HG03439 (cell line): ENCODE results near the gene MLH3.

ENCODE experiments used
- ATAC-seq: cut with Tn5 transposase; IDR thresholded peaks from one replicate; pipeline ENCODE4 v1.9.1; 2021; ENCODE audit warnings: mild to moderate bottlenecking, moderate library complexity; ENCODE audit not compliant: unreplicated experiment

Gene MLH3

DNA sequence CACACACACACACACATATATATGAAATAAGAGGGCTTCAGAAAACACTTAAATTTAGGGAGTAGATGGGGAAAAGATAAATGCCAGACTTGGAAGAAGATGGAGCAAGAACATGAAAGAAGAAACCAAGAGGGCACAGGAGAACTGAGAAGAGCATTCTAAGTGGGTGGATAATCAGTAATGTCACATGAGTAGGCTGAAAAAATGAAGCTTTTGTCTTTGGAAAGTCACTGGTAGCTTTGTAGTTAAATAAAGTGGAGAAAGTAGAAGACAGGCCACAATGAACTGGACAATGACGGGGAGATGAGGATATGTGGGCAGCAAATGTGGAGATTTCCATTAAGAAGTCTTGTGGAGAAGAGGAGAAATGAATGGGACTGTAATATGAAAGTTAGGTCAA is 15.9 kb upstream of the MLH3 start:
- no peak for ATAC-seq

DNA sequence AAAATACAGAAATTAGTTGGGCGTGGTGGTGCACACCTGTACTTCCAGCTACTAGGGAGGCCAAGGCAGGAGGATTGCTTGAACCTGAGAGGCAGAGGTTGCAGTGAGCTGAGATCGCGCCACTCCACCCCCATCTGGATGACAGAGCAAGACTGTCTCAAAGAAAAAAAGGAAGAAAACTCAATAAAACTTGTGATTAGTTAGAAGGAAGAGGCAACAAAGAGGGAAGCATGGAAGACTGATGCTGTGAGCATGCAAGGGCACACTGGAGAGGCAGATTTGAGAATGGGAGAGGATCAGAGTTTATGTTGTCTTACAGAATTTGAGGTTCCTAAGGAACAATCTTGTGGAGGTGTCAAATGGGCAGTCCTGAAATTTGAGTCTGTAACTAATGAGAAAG is 15.4 kb upstream of the MLH3 start:
- ATAC-seq = no peak

DNA sequence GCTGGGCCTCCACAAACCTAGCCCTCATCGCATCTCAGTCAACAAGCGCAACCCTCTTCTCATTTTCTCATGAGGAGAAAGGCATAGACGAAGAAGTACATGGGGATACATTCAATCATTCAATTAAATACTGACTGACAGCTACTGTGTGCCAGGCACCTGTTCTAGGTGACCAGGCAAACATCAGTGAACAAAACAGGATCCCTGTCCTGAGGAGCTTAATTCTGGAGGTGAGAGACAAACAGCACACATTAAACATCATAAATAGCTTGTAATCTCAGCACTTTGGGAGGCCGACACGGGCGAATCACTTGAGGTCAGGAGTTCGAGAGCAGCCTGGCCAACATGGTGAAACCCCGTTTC is 12.9 kb upstream of the MLH3 start:
- ATAC-seq = no peak

DNA sequence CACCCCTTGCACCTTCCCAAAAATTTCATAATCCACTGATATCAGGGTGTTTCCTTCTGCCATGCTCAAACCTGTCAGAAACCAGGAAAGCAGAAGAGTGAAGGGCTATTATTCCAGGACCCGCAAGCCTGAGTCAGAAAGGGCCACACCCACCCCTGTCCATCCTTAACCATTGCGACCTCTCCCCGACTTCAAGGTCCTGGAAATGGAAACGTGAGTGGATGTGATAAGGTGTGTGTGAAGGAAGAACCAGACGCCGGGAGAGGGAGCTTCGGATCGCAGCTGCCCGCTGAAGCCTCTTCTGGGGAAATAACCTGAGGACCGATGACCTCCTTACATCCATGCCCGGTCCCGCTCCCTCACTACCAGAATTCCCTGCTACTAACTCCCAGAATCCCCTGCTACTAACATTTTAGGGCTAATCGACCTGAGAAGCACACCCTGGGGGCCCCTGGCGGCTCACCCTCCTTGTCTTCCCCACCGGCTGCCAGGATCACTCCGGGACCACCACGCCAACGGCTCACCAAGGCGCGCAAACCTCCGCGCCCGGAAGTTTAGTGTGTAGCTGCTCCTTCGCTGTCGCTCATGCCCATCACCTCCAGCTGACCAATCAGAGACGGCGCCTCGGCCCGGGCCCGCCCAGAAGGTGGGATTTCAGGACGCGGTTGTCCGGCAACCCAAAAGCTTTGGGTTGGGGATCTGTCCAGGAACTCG is 12.4 kb upstream of the MLH3 start, which contains the start of gene ACYP1:
ACYP1 (minus strand) TSS at position 534 of the 714 bp plus-strand sequence; CDS start at position 63, 471 bp downstream.
- ATAC-seq = peak; percentile 95

DNA sequence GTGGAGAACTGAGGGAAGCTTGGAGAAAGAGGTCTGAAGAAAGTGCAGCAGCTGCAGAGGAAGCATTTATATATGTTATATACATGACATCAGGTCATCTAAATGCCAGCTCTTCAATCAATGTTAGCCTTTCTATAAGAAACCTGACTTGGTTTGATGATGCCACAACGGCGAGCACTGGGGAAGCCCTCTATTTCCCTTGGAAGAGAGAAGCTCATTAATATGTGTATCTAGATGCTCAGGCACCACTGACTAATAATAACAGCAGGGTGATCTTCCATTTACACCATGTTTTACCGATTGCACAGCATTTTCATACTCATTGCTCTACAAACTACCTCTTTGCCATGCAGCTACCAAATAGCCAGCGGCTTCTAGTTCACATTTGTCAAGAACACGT is 11.7 kb upstream of the MLH3 start:
- no peak for ATAC-seq

DNA sequence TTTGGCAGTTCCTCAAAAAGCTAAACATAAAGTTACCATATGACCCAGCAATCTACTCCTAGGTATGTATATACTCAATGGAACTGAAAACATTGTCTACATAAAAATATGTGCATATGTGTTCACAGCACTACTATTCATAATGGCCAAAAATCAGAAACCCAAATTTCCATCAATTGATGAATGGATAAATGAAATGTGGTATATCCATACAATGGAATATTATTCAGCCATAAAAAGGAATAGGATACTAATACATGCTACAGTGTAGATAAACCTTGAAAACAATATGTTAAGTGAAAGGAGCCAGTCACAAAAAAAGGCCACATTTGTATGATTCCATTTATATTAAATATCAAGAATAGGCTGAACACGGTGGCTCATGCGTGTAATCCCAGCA is 9.2 kb upstream of the MLH3 start:
- no peak for ATAC-seq

DNA sequence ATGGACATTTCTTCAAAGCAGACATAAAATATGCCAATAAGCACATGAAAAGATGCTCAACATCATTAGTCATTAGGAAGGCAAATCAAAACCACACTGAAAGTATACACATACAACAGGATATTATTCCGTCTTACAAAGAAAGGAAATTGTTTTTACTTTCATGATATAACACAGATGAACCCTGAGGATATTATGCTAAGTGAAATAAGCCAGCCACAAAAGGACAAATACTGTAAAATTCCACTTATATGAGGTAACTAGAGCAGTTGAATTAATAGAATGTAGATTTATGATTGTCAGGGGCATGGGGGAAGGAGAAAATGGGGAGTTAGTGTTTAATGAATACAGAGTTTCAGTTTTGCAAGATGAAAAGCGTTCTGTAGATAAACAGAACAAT is 8.4 kb upstream of the MLH3 start:
- no peak for ATAC-seq

DNA sequence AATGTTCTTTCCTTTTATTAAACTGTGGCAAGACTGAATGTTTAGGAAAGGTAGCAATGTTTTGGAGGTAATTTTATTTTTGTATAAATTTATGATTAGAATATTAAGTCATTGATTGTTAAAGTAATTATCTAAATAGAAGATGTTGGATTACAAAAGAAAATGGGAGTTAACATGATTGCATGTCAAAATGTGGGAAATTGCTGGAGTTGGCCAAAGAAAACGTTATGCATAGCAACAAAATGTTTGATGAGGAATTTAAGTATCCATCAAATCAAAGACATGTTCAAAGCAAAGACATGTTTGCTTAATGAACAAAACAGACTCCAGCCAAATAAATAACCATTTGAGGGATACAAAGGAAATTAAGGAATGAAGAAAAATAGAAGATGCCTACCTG is 3.2 kb upstream of the MLH3 start:
- no peak for ATAC-seq

DNA sequence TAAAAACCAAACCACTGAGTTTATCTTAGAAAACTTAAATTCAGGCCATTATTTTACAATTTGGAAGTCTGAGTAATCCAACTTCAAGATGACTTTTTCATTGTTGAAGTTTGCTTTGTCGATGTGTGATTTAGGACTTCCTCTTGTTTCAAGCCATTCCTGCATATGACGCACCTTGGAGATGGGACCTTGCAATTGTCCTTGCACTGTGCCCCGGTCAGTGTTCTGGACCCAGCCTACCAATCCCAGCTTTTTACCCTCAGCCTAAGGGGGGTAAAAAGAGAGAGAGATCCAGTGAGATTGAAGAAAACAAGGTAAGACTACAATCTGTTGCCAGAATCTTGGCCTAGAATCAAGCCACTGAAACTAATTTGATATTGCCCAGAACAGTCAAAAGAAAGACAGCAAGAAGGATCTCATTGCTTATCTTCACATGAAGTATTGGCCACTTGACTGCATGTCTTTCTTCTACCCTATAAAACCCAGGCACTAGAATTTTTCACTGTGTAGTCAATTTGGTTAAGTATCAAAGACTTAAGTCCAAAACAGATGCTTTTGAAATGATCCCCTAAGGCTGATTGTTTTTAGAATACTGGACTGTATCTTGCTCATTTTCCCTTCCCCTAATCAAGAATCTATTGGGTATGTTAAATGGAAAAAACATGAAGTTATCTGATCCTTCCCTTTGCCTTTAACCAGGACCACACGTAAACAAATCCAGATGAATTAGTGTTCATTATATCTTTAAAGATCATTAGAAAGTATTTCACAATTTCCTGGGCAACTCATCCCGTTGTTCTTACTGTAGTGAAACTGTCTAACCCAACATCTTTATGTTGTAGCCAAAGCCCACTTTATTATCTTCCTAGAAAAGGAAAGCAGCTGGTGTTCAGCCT is 2.4 kb upstream of the MLH3 start:
- ATAC-seq = no peak

DNA sequence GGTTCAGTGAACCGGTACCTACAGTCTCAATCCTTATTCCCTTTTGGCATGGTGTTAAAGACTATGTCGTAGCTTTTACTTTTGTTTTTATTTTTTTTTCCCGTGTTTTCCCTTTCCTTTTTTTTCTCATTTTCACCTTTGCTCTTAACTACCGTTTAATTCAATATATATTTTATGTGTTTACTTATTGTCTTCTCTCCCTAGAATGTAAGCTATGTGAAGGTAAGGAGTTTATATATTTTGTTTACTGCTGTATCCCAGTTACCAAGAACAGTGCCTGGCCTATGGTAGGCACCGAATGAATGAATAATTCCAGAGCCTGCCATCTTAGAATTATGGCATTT is 261 bp upstream of the MLH3 start:
- no peak for ATAC-seq

DNA sequence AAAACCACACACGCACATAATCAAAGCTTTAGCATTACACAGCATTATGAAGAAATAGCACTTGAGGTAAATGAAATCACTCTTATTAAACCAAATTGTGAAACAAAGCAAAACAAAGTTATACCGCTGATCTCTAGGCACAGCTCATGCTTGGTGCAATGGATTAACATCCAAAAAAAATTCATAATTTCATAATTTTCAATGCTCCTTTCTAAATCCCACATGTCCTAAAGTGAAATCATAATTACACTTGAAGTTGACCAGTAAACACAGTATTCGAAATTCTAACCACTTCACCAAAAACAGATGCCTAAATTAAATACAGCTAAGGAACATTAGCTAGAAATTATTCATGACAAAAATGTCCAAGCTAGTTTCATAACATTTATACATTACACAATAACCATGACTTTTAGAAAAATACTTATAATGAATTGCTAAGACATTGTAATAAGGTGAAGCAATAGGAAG is 1.5 kb downstream of the MLH3 start:
- no peak for ATAC-seq

DNA sequence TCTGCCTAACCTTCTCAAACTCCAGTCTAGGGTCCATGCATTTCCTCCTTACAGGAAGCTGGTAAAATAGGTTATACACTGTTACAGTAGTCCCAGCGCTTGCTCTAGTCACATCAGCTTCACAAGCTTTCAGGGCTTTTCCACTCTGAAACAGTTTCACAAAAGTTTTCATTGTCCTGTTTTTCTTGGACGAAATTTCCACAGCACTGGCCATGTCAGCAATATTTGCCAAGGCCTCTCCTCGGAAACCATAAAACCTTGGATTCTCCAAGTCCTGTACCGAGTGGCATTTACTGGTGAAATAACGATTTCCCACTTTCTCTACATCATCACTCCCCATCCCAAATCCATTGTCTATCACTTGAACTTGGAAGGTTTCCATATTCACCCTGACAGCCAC is 2.1 kb downstream of the MLH3 start:
- ATAC-seq = no peak

DNA sequence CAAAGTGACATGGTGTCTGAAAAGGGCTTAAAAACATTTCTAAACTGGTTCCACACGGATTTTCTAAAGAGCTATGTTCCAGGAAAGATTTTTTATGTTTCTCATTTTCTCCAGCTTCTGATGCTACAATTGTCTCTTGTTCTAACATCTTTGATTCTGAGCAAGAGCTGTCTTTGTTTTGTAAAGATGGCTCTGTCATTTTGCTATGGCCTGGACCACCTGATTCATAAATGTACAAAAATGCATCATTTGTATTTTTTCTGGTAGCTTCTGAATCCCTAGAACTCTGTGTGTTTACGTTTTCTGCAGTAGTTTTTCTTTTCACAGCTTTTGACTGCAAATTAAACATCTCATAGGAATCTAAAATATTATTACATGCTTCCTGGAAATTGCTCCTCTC is 3.2 kb downstream of the MLH3 start:
- ATAC-seq = no peak

DNA sequence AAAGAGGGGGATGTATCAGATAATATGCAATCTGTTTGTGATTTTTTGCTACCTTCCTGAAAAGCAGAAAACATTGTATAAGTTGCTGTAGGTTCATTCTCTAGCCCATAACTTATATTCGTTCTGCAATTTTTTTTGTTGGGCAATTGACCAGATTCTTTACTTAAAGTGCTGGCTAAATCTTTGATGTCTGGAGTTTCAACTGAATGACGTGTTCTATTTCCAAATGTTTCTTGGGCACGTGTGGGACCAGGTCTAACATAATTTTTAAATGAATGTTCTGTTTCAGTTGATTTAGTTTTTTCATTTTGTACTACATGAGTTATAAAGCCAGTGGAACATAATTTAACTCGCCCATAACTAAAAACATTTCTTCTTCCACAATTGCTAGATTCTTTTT is 3.8 kb downstream of the MLH3 start:
- ATAC-seq = no peak

DNA sequence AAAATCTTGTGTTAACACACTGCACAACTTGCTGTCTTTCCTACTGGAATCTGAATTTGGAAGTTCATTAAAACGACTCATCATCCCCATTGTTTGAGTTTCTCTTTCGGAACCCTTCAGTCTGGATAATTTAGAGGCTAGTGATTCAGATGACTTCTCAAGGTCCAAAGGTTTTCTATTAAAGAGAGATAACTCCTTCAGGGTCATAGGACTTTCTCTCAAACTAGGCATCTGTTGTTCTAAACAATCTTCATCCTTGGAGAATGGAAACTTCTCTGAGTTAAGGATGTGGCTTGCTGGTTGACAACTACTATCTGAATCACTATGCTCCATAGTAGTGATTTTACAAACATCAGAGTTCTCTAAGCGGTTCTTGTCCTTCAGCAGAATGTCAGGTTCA is 4.4 kb downstream of the MLH3 start:
- no peak for ATAC-seq

DNA sequence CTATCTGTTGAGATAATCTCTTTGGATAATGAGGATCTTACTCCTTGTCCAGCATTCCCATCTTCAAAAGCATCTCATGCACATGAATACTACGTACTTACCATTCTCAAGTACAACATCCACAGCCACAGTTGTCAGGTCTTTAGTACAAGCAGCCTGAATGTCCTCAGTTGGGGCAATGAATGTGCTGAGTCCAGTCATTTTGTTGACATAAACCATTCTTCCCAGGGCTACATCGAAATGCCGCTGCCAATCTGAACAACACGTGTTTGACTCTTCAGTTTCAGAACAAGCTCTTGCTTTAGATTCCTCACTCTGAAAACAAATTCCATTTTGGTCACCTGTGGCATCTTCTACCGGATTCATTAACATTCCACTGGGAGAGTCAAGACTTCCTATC is 5.0 kb downstream of the MLH3 start:
- ATAC-seq = no peak

DNA sequence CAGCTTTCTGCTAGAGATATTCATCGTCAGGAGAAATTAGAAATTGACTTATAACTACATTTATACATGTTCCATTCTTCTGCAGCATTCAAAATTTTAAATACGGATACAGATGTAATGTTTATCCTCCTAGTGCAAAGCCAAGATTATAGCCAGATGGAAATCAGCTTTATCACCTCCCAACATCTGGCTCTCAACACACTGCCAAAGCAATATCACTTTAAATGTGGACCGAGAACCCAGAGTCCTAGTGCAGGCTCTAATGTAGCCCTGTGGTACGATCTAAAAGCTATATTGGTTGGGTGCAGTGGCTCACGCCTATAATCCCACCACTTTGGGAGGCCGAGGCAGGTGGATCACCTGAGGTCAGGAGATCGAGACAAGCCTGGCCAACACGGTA is 6.5 kb downstream of the MLH3 start:
- no peak for ATAC-seq

DNA sequence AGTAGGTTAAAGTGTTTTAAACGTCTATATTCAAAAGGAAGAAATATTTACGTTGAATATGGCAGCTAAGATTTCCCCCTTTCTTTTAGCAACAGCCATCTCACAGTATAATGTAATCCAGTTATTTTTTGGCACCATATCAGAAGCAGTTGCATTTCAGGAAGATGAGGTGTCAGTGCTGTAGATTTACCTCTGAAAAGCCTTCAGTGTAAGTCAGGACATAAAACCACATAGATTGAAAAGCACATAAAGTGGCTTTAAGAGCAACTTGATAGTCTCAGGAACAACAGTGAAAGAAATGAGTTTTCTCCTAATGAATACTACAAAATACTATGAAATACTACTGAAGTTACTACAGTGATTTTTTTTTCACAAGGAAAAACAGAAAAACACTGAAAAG is 6.9 kb downstream of the MLH3 start:
- ATAC-seq = no peak

DNA sequence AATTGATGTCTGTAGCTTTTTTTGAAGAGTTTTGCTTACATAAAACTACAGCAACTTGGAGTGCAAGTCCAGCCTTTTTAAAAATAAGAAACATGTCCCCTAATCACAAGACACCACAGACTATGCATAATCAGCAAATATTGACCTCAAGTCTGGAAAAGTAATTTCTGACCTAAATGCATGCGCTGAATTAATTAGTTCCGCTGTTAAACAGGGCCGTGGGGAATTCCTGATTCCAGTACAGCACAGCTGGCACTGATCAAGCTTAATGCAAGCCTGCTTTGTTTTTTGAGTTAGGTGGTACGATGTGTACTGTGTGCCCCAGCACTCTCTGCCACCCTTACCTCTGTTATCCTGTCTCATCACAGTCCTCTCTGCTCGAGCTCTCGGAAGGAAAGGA is 9.2 kb downstream of the MLH3 start:
- ATAC-seq = no peak

DNA sequence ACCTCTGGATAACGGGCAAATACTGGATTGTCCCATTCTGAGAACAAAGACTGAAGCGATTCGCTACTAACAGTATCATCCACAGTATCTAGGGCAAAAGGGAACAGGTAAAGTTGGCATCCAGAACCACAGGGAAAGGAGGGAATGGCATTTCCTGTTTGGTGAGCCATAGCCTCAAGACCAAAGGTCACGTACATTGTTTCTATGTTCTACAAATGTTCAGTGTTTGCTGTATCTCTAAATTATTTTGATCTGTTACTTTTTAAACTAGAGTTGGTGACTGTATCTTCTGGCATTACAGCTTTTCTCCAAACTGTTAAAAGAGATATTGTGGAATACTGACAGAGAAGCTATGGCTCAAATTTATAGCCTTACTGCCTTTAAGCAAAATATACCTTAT is 9.7 kb downstream of the MLH3 start:
- no peak for ATAC-seq

DNA sequence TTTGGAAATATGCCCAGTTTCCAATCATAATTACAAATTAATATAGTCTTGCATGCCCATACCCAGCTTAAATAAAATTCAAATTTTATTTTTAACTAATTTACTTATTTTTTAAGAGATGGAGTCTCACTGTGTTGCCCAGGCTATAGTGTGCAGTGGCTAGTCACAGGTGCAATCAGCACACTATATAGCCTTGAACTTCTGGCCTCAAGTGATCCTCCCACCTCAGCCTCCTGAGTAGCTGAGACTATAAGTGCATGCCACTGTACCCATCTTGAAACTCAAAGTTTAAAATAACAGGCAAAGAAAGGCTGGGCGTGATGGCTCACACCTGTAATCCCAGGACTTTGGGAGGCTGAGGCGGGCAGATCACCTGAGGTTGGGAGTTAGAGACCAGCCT is 10.3 kb downstream of the MLH3 start:
- no peak for ATAC-seq

DNA sequence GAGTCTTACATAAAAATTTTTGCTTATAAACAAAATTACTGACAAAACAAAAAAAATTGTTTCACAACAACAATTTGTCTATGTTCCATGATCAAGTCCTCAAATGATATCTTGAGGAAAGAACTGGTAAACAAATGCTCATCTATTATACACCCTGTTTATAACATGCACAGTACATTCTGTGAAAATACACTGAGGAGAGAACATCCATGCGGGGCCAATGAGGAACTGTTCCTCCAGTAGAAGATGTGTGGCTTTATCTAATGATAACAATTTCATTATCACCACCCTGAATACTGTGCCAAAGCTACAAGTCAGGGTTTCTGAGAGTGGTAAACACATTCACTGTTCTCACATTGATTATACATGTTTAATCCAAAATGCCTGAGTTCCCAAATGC is 10.8 kb downstream of the MLH3 start:
- no peak for ATAC-seq
